GM19099 (cell line): Measurements from ENCODE around the gene PALM.

Source experiments
- POLR2A ChIP-seq: IDR thresholded peaks from 3 replicates; pipeline ENCODE4 v1.6.1; 2011; ENCODE audit warnings: low read depth; ENCODE audit not compliant: insufficient read length; ENCODE audit errors: extremely low read depth

The PALM gene

DNA sequence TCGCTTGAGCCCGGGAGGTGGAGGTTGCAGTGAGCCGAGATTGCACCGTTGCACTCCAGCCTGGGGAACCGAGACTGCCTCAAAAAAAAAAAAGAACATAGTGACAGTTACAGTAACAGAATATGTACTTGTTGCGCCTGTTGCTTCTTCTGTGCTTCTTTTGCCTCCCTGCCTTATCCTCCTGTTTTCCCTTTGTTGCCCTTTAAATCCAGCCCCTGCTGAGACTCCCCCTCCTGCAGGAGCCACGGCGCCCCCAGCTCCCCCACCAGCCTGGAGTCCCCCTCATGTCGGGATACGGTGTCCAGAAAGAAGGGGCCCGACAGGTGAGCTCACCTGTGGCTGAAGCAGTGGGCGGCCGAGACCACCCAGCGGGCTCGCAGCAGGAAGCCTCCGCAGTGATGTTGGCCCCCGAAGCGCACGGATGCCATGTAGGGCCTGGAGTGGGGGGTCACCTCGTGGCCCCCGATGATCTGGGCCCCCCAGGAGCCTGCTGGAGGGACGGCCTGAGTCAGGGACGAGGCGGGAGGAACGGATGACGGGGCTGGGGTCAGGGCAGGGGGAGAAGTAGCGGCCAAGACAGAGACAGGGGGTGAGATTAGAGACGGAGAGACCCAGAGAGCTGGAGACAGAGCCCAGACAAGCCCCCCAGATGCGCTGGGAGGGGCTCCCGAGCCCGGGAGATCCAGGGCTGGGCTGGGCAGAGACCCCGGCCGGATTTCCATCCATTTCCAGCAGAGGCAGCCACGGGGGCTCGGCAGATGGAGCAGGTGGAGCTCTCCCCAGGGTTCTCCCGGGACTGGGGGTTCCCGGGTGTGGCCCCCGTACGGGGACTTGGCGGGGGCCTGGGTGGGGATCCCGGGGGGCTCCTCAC, 14.0 kb upstream of the PALM start:
- TF ChIP-seq POLR2A: no peak

DNA sequence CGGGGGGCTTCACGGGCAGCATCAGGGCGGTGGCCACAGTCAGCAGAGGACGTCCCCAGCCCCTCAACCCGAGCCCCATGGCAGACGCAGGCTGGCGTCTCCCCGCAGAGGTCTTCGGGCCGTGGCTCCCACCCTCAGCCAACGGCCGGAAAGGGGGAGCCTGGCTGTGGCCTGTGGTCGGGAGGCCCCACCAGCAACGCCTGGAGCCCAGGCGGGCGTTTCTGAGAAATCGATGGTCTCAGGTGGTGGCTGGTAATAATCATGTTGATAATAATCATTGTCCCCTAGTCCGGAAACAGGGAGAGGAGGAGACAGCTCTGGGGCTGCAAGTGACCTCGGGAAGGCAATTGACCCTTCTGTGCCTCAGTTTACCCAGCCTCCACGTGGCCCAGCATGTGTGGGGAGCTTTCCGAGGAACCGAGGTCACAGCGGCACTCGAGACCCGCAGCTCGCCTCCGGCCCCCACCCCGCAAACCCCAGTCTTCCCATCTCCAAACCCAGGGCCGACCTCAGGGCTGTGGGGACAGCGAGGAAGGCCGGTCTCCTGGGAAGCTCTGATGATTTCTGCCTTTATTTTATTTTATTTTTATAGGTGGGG, 13.3 kb upstream of the PALM start, which contains the start of gene PRSS57:
Gene PRSS57 (minus strand): TSS at position 101 of the 598 bp plus-strand sequence. CDS start 22 bp downstream, at position 79.
- TF ChIP-seq POLR2A: no peak

DNA sequence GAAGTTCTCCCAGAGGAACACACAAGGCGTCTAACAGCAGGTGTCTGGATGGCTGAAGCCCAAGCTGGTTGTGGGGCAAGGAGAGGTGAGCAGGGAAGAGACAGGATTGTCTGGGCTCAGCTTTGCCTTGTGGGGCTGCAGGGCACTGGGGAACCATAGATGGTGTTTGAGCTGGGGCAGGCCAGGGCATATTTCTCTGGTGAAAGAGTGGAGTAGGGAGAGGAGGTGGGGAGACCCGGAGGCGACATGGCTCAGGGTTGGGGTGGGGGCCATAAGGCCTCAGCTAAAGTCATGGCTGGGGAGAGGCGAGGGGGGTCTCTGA, 5.4 kb upstream of the PALM start:
- no peak for TF ChIP-seq POLR2A

DNA sequence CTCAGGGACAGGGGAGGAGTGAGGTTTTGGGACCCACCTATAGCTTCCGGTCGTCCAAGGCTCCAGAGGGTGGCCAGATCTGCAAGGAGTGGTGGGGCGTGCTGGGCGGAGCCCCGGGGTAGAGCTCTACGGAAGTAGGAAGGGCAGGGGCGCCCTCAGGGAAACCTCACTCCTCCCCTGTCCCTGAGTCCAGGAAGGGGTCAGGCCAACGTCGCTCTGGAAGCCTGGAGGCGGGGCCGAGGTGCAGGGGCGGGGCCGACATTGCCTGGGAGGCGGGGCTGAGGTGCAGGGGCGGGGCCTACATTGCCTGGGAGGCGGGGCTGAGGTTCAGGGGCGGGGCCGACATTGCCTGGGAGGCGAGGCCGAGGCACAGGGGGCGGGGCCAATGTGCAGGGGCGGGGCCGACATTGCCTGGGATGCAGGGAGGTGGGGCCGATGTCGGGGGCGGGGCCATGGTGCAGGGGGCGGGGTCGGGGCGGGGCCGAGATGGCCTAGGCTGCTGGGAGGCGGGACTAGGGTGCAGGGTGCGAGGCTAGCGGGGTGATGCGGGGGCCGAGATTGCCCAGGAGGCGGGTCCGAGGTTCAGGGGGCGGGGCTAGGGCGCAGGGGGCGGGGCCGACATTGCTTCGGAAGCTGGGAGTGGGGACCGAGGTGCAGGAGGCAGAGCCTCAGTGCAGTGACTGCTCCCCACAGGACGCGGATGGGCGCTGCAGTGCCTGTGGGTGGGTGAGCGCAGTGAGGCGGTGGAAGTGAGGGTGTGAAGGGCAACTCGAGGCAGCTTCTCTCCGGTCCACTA, 4.9 kb upstream of the PALM start:
- no peak for TF ChIP-seq POLR2A

DNA sequence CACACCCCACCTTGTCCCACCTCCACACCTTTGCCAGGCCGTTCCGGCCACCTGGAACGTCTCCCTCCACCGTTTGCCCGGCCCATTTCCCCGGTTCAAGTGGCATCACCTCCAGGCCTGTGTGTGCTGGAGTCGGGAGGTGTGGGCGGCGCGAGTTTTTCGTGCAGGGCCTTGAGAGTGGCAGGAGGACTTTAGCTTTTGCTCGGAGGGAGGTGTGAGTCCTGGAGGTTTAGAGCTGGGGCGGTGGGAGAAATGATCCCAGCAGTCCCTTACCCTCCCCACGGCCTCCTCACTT, 4.3 kb upstream of the PALM start:
- TF ChIP-seq POLR2A: no peak

DNA sequence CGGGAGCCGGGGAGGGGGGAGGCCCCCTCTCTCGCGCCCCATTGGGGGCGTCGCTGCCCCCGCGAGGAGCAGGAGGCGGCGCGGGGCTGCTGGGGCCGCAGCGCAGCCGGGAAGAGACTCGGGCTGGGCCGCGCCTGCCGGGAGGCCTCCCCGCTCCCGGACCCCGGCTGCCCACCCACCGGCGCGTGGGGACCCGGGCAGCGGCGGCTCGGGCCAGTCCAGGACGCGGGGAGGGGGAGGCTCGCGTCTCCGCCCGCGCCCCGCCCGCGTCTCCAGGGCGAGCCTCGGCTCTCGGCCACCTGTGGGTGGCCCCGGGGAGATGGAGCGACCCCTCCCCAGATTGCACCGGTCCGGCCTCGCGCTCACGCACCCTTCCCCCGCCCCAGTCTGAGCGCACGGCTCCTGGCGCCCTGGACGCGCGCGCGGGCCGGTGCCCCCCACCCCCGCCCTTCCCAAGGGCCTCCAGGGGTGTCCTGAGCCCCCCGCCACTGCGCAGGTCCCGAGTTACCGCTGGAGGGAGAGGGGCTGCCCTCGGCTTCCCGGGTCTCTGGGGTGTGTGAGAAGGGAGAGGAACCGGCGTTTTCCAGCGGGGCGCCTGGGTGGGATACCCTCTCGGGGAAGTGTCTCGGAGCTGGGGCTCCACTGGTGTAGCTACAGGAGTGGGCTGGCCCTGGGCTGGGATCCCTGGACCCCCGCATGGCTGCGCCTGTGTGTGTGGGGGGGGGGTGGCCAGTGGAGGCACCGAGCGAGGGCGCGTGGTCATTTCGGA, 645 bp downstream of the PALM start:
- TF ChIP-seq POLR2A: no peak

DNA sequence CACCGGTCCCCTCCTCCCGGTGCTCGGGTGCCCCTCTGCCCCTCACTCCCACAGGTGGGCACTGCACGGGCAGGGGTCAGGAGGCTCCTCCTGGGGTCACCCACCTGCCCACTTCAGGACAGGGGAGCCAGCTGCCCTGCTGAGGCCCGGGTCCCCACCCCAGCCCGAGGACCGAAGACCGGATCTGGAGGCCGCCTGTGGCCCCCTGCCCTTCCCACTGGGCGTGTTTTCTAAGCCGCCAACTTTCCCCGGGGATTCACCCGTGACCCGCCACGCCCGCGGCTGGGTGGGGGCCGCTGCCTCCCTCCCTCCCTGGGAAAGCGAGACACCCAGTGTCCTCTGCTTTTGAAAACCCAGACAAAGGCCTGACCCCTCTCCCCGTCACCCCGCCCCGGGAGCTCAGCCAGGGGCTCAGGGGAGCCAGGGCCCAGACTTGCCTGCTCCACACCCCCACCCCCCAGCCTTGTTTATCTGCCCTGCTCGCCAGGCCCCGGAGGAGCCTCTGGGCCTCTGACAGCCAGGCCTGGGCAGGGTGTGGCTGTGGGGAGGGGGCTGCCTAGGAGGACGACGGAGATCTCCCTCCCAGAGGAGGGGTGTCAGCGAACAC, 1.3 kb downstream of the PALM start:
- TF ChIP-seq POLR2A: no peak

DNA sequence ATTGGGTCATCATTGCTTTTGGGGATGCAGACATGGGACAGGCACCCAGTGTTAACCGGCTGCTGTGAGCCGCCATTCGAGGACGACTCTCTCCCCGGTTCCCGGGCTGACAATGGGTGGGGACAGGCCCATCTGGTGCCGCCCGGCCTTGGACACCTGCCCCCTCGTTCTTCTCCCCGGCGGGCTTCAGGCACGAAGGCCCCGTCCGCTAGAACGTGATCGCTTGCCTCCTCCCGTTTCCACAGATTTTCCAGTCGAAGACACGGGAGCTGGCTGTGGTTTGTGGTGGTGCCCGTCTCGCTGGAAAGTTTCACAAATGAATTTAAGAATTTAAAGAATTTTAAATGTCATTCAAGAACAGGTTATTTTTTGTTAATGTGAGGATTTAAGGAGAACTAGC, 2.0 kb downstream of the PALM start:
- TF ChIP-seq POLR2A: no peak

DNA sequence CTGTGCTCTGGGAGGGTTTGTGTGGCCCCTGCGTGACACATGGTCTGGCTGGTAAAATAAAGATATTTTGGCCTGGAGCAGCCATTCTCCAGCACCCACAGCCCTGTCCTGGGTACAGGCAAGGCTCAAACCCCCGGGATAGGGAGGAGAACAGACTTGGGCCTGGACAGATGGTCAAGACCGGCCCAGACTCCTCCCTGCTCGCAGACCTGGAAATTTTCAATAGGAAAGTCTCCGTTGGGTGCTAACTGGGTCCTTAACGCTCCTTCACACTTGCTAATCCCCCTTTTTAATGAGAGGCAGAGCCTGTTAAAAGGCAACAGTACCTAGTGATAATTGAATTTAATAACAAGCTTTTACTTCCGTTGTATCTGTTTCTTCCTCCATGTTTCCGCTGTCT, 2.5 kb downstream of the PALM start:
- no peak for TF ChIP-seq POLR2A

DNA sequence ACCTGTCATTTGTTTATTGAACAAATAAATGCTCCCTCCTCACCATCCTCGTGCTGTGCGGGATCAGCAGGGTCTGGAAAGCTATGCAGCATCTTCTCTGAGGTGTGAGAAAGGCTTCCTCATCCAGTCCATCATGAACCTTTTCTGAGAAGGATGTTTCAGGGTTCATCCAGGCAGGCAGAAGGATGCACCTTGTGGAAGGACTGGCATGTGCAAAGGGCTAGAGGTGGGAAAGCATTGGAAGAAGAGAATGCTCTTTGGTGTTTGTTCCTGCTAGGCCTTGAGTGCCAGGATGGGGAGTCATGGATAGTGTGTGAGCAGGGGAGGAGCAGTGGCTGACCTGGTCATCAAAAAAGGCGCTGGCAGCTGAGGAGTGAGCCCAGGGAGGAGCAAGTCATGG, 6.6 kb downstream of the PALM start:
- no peak for TF ChIP-seq POLR2A

DNA sequence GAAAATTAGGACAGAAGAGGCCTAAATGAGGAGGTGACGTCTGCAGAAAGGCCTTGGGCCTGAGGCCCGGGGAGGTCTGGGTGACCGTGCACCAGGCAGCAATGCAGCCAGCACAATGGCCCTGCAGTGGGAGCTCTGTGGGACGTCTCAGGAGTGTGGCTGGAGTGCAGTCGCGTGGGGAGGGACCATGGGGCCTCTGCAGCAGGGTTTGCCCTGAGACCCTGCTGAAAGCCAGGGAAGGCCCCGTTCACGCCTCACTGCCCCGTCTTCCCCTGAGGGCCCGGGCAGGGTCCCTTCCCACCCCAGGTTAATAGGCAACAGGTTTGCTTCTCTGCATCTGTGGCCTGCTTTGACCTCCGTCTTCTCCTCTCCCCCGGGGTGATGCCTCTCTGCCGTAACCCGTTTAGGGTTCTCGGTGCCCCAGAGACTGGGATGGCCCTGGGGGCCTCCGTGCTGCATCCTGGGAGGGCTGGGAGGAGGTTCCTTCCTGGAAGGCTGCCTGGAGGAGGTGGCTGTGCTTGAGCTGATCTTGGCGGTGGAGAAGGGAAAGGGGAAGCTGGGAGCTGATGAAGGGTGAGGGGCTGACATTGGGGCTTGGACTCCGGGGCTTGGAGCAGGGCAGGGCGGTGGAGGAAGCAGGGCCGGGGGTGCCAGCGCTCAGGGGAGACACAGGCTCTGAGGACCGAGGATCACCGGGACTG, 9.7 kb downstream of the PALM start:
- no peak for TF ChIP-seq POLR2A

DNA sequence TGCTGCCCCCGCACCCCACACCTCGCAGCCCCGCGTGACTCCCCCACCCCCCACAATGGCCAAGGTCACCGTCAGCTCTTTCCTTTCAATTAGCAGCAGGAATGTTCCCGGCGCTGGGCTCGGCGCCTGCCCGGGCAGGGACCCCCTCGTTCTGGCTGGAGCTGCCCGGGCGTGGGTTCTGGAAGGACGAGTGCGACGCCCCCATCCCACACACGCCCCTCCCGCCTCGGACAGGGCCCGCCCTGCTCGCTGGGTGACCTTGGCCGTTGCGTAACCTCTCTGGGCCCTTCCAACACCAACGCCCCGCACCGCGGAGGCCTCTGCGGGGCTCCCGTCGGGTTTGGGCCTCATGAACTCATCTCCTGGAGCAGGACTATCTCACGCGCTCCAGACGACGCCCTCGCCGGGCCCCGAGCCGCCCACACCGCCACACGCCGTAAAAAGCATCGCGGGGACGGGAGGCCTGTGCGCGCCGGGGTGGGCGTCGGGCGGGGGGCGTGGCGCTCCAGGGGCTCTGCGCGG, 10.3 kb downstream of the PALM start:
- no peak for TF ChIP-seq POLR2A

DNA sequence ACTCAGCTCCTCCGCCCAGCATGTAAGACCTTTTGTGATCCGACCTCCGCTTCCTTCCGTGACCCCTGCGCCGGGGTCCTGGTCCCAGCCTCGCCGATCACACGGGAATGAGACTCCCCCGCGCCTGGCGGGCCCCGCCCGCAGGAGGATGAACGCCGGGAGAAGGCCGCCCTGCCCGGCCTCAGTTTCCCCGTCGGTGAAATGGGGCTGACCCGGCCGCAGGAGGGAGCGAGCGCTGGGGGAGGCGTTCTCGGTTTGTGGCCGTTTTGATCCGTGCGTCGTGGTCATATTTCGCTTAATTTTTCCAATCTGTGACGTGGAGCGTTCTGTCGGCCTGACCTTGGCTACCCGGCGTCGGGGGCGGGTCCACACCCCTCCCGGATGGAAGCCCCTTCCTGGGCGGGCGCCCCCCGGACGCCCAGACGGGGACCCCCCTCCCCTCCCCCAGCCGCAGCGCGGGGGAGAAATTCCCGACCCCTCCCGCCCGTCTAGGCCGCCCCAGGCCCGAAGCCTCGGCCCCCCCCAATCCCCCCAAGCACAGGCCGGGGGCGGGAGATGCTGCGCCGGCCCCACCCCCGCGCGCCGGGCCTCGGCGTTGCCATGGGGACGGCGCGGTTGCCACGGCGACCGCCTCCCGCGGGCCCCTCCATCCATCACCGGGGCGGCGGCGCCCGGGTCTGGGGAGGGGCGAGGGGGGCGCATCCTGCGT, 11.1 kb downstream of the PALM start:
- no peak for TF ChIP-seq POLR2A

DNA sequence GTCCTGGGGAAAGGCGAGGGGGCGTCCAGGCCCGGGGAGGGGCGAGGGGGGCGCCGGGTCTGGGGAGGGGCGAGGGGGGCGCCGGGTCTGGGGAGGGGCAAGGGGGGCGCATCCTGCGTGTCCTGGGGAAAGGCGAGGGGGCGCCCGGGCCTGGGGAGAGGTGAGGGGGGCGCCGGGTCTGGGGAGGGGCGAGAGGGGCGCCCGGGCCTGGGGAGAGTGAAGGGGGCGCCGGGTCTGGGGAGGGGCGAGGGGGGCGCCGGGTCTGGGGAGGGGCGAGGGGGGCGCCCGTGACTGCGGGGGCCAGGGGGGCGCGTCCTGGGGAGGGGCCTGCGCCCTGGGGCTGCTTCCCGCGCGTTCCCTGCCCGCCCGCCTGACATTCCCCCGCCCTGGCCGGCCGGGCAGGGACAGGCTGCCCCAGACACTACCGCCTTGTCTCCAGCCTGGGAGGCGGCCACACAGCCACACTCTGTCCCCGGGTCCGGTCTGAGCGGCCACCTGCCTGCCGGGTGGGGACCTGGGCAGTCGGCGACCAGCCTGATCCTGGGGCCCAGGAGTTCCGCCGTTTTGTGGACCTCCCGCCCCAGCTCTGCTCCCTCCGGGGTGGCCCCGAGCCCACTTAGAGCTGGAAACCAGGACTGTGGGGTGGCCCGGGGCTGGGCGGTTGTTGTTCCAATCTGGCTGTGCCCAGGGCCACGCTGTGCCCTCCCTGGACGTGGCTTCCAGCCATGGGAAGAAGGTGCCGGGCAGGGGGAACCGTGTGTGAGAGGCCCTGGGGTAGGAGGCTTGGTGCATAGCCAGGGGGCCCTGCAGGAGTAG, 11.8 kb downstream of the PALM start:
- TF ChIP-seq POLR2A: no peak
